WTC11 (cell line): ENCODE data around the gene PHPT1. TPM values are rescaled to one million over a fixed set of nuclear protein-coding genes. Genes with fewer than 3 reads are reported as not detected.
"Not testable (repeated sequence)": the region's sequence is repeated elsewhere in the genome, so short reads cannot be mapped to it uniquely, and the experiment has no call there.

Experiments
- ATAC-seq: fragments of 200-7000 bp; cut with Tn5 transposase; 2 replicates; pipeline ENCODE4 v1.10.0; 2021; ENCODE audit warnings: mild to moderate bottlenecking, moderate library complexity
- CTCF ChIA-PET: fragments of 300-600 bp; sonication (Branson Sonifier 250); formaldehyde crosslinking; loops from one replicate; lab custom pipeline; 2021; ENCODE audit warnings: antibody characterized with exemption; lab: Charles Lee
- POLR2A ChIA-PET: fragments of 350-600 bp; sonication (Branson Sonifier 250); formaldehyde crosslinking; loops from one replicate; lab custom pipeline; 2021; ENCODE audit warnings: antibody characterized with exemption; lab: Charles Lee
- DNase-seq: peaks from one replicate; pipeline ENCODE4 v3.0.0; 2021; ENCODE audit warnings: low spot score
- H3K27ac Mint-ChIP-seq: 2 replicates; pipeline ENCODE4 v1.8.0; 2021; ENCODE audit warnings: mixed read lengths
- H3K27me3 Mint-ChIP-seq: 2 replicates; pipeline ENCODE4 v1.8.0; 2021; ENCODE audit warnings: low read depth, mild to moderate bottlenecking, moderate library complexity, mixed read lengths
- H3K36me3 Mint-ChIP-seq: 2 replicates; pipeline ENCODE4 v1.8.0; 2021; ENCODE audit warnings: mixed read lengths
- H3K4me1 Mint-ChIP-seq: 2 replicates; pipeline ENCODE4 v1.8.0; 2022; ENCODE audit warnings: mixed read lengths
- H3K4me3 Mint-ChIP-seq: 2 replicates; pipeline ENCODE4 v1.8.0; 2021; ENCODE audit warnings: mild to moderate bottlenecking, moderate library complexity, mixed read lengths
- H3K9me3 Mint-ChIP-seq: 2 replicates; pipeline ENCODE4 v1.8.0; 2021; ENCODE audit warnings: mixed read lengths
- EMX1 ChIP-seq: fragments of 250-450 bp; sonication (Bioruptor Pico); IDR thresholded peaks from 2 replicates; pipeline ENCODE4 v1.8.0; 2021; ENCODE audit warnings: mild to moderate bottlenecking
- JAZF1 ChIP-seq: fragments of 250-450 bp; sonication (Bioruptor Pico); IDR thresholded peaks from 2 replicates; pipeline ENCODE4 v1.9.0; 2021; ENCODE audit warnings: moderate library complexity, mild to moderate bottlenecking, inconsistent platforms
- NFYB ChIP-seq: sonication (generic); formaldehyde crosslinking; conservative IDR thresholded peaks from 2 replicates; pipeline ENCODE4 v1.8.0; 2022; ENCODE audit warnings: low read depth, missing genetic modification reagents
- PRRX2 ChIP-seq: fragments of 250-450 bp; sonication (Bioruptor Pico); IDR thresholded peaks from 2 replicates; pipeline ENCODE4 v1.8.0; 2021; ENCODE audit warnings: mild to moderate bottlenecking
- TCF7 ChIP-seq: sonication (generic); formaldehyde crosslinking; IDR thresholded peaks from 2 replicates; pipeline ENCODE4 v1.8.0; 2022; ENCODE audit warnings: mild to moderate bottlenecking, low read depth, missing genetic modification reagents, moderate library complexity
- ZNF219 ChIP-seq: sonication (generic); formaldehyde crosslinking; IDR thresholded peaks from 2 replicates; pipeline ENCODE4 v1.8.0; 2023; ENCODE audit warnings: missing genetic modification reagents, mild to moderate bottlenecking, borderline replicate concordance
- ZNF232 ChIP-seq: sonication (generic); formaldehyde crosslinking; IDR thresholded peaks from 2 replicates; pipeline ENCODE4 v1.8.0; 2022; ENCODE audit warnings: mild to moderate bottlenecking, missing genetic modification reagents
- ZNF416 ChIP-seq: fragments of 250-450 bp; sonication (Bioruptor Pico); IDR thresholded peaks from 2 replicates; pipeline ENCODE4 v1.9.0; 2021; ENCODE audit warnings: mild to moderate bottlenecking, inconsistent platforms
- total RNA-seq: library from RNA; stranded (reverse); gene quantifications from 3 replicates; pipeline ENCODE4 v1.2.3, GENCODE V29; 2021
- TF ChIP-seq, protein P1 (sequence below): fragments of 250-450 bp; sonication (Bioruptor Pico); IDR thresholded peaks from 2 replicates; pipeline ENCODE4 v2.1.2; 2022; ENCODE audit warnings: mild to moderate bottlenecking, moderate library complexity
- TF ChIP-seq, protein P2 (sequence below): sonication (generic); formaldehyde crosslinking; IDR thresholded peaks from 2 replicates; pipeline ENCODE4 v1.8.0; 2023; ENCODE audit warnings: missing genetic modification reagents
- TF ChIP-seq, protein P3 (sequence below): sonication (generic); formaldehyde crosslinking; IDR thresholded peaks from 2 replicates; pipeline ENCODE4 v1.8.0; 2022; ENCODE audit warnings: mild to moderate bottlenecking, missing genetic modification reagents
- TF ChIP-seq, protein P4 (sequence below): fragments of 250-450 bp; sonication (Bioruptor Pico); IDR thresholded peaks from 2 replicates; pipeline ENCODE4 v1.9.0; 2021; ENCODE audit warnings: mild to moderate bottlenecking
- TF ChIP-seq, protein P5 (sequence below): sonication (generic); formaldehyde crosslinking; IDR thresholded peaks from 2 replicates; pipeline ENCODE4 v1.8.1; 2022; ENCODE audit warnings: mild to moderate bottlenecking, moderate library complexity, missing genetic modification reagents
- TF ChIP-seq, protein P6 (sequence below): fragments of 250-450 bp; sonication (Bioruptor Pico); conservative IDR thresholded peaks from 2 replicates; pipeline ENCODE4 v1.9.0; 2021; ENCODE audit warnings: mild to moderate bottlenecking

Gene PHPT1
- total RNA-seq, 1 experiment from 2014 or later = 138 TPM

DNA sequence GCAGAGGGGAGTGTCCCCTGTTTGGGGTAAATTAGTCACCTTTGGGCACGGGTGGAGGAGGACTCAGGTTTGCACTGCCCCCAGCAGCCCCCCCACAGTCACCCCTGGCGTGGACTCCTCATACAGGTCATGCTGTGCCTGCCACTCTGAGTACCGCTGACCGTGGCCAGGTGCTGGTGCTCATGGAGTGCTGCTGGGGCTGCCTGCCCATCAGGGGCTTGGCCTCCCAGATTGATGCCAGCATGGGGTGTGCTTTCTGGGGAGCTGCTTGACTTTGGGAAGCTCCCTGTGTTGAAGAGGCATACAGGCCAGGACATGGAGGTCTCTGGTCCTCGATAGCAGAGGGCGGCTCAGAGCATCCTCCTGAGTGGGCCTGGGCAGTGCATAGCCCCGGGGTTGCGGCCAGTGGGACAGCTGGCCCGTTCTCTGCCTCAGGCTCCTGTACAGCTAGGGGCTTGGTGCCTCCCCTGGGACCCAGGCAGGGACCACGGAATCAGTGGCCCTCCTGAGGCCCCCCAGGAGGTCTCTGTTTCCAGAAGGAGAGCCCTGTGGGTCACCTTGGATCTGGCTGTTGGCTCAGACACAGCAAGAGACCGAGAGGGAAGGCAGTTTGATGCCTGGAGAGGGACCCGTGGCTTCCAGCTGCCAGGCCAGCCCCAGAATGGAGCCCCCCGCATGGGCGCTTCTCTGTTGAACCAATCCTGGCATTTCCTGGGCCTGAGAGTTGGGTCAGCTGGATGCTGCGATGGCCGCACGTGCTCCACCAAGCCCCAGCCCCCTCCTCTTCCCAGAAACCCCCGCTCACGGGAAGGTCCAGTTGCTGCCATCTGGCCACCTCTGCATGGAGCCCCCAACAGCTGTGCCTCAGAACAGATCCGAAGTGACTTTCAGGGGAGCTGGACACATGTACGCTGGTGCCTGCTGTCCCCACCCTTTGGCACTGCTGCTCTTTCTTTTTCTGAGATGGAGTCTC is 13.0 kb upstream of the PHPT1 start (continued):
- TF ChIP-seq TCF7 = no peak

DNA sequence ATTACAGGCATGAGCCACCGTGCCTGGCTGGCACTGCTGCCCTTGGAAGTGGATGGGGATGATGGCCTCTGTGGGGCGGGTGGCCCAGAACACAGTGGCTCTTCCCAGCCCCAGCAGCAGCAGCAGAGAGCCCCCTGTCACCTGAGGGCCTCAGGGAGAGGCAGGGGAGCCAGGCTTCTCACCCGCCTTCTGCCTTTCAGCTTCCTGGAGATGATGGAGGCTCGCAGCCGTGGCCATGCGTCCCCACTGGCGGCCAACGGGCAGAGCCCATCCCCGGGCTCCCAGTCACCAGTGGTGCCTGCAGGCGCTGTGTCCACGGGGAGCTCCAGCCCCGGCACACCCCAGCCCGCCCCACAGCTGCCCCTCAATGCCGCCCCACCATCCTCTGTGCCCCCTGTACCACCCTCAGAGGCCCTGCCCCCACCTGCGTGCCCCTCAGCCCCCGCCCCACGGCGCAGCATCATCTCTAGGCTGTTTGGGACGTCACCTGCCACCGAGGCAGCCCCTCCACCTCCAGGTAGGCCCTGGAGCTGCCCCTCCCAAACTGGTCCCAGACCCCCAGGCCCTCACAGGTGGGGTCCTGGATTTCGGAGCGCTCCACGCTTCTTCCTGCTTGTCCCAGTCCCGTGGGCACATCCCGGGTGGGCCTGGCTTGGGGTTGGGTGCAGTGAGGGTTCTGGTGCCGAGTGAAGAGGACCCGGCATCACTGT is 11.9 kb upstream of the PHPT1 start:
- Mint-ChIP-seq H3K9me3 (no peaks in the 10 kb centered on the region), H3K4me1 (peaks cover 18% of the 10 kb centered on the region), H3K27ac (no peak overlapping the region), H3K4me3 (no peak overlapping the region), H3K36me3 (peaks cover 8% of the 10 kb centered on the region; the same call in 1 of the 2 replicates), H3K27me3 (no peaks in the 10 kb centered on the region)
- ATAC-seq (no peak), DNase-seq (no peak)
- ChIA-PET CTCF (no interaction called here), POLR2A (no interaction called here)
- TF ChIP-seq ZNF219 (CRISPR knock-in tag) = no peak
- no peak for TF ChIP-seq PRRX2 (CRISPR knock-in tag)
- TF ChIP-seq, protein P1, sequence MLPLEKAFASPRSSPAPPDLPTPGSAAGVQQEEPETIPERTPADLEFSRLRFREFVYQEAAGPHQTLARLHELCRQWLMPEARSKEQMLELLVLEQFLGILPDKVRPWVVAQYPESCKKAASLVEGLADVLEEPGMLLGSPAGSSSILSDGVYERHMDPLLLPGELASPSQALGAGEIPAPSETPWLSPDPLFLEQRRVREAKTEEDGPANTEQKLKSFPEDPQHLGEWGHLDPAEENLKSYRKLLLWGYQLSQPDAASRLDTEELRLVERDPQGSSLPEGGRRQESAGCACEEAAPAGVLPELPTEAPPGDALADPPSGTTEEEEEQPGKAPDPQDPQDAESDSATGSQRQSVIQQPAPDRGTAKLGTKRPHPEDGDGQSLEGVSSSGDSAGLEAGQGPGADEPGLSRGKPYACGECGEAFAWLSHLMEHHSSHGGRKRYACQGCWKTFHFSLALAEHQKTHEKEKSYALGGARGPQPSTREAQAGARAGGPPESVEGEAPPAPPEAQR (CRISPR knock-in tag) = no peak
- TF ChIP-seq, protein P2, sequence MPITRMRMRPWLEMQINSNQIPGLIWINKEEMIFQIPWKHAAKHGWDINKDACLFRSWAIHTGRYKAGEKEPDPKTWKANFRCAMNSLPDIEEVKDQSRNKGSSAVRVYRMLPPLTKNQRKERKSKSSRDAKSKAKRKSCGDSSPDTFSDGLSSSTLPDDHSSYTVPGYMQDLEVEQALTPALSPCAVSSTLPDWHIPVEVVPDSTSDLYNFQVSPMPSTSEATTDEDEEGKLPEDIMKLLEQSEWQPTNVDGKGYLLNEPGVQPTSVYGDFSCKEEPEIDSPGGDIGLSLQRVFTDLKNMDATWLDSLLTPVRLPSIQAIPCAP (CRISPR knock-in tag) = no peak
- no peak for TF ChIP-seq ZNF232 (CRISPR knock-in tag)
- no peak for TF ChIP-seq JAZF1 (CRISPR knock-in tag)
- no peak for TF ChIP-seq EMX1 (CRISPR knock-in tag)
- TF ChIP-seq, protein P3, sequence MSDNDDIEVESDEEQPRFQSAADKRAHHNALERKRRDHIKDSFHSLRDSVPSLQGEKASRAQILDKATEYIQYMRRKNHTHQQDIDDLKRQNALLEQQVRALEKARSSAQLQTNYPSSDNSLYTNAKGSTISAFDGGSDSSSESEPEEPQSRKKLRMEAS (CRISPR knock-in tag) = no peak
- TF ChIP-seq TCF7 = no peak
- TF ChIP-seq NFYB = no peak
- no peak for TF ChIP-seq ZNF416 (CRISPR knock-in tag)
- TF ChIP-seq, protein P4, sequence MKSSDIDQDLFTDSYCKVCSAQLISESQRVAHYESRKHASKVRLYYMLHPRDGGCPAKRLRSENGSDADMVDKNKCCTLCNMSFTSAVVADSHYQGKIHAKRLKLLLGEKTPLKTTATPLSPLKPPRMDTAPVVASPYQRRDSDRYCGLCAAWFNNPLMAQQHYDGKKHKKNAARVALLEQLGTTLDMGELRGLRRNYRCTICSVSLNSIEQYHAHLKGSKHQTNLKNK (CRISPR knock-in tag) = no peak
- TF ChIP-seq, protein P5, sequence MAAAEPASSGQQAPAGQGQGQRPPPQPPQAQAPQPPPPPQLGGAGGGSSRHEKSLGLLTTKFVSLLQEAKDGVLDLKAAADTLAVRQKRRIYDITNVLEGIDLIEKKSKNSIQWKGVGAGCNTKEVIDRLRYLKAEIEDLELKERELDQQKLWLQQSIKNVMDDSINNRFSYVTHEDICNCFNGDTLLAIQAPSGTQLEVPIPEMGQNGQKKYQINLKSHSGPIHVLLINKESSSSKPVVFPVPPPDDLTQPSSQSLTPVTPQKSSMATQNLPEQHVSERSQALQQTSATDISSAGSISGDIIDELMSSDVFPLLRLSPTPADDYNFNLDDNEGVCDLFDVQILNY (CRISPR knock-in tag) = no peak
- TF ChIP-seq, protein P6, sequence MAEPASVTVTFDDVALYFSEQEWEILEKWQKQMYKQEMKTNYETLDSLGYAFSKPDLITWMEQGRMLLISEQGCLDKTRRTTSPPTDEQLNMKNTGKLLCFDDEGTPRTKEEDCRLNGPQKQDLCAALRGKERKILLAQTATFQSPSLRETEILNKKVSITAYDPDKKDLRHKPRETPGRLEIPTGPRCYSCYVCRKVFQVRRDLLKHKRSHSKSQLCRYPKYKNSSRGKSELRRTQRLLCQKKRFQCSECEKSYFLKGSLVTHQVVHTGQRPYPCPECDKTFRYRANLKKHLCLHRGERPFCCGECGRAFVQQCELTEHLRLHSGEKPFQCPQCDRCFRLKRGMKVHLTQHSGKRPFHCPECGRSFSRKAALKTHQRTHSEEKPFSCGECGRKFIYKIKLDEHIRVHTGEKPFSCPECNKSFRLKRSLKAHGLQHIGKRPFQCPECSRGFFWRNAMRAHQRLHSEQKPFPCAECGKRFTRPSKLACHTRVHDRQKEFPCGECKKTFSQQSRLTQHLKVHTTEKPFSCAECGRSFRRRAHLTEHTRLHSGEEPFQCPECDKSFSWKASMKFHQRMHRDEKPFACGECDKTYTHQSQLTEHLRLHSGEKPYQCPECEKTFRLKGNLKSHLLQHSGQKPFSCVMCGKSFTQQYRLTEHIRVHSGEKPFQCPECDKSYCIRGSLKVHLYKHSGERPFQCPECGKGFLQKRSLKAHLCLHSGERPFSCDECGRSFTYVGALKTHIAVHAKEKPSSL (CRISPR knock-in tag) = no peak

DNA sequence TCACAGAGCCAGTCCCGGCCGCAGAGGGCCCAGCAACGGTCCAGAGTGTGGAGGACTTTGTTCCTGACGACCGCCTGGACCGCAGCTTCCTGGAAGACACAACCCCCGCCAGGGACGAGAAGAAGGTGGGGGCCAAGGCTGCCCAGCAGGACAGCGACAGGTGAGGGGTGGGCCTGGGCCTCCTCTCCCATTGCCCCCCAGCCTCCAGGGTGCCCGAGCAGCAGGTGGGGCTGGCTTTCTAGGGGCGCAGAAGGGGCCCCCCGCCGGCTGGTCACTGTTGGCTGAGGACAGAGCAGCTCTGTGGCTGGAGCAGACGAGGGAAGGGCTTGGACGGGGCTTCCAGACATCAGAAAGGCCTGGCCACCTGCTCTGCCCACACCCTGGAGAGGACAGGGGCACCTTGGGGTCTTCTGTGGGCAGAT is 11.3 kb upstream of the PHPT1 start:
- H3K36me3 Mint-ChIP-seq, H3K9me3 Mint-ChIP-seq, ATAC-seq, POLR2A ChIA-PET, H3K27ac Mint-ChIP-seq, H3K27me3 Mint-ChIP-seq, H3K4me3 Mint-ChIP-seq, DNase-seq: not testable (repeated sequence)
- CTCF ChIA-PET = interaction anchor here (1.1 kb wide), 1 partner anchor 68 kb away, joined by 3 read pairs; no protein-coding TSS in a partner anchor
- peaks cover 19% of the 10 kb centered on the region for H3K4me1 Mint-ChIP-seq
